ENCODE data around the gene IL3. TPM values are rescaled to one million over a fixed set of nuclear protein-coding genes. Genes with fewer than 3 reads are reported as not detected.

IL3 gene, protein sequence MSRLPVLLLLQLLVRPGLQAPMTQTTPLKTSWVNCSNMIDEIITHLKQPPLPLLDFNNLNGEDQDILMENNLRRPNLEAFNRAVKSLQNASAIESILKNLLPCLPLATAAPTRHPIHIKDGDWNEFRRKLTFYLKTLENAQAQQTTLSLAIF
- polyA plus RNA-seq (ENCODE audit: insufficient read length) = not detected

DNA sequence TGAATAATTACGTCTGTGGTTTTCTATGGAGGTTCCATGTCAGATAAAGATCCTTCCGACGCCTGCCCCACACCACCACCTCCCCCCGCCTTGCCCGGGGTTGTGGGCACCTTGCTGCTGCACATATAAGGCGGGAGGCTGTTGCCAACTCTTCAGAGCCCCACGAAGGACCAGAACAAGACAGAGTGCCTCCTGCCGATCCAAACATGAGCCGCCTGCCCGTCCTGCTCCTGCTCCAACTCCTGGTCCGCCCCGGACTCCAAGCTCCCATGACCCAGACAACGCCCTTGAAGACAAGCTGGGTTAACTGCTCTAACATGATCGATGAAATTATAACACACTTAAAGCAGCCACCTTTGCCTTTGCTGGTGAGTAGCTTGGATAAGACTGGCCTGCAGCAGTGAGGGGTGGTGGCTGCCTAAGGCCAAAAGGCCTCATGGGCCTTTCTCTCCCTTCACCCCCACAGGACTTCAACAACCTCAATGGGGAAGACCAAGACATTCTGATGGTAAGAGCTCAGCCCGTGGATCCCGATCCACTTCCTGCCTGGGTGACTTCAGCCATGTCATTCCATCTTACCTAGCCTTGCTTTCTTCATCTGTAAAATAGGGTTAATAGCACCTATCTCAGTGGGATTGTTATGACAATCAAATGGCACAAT is at the start of gene IL3:
IL3 (plus strand) TSS at position 155 of the 661 bp plus-strand sequence; CDS start at position 207, 52 bp downstream.
- DNase-seq = no peak

DNA sequence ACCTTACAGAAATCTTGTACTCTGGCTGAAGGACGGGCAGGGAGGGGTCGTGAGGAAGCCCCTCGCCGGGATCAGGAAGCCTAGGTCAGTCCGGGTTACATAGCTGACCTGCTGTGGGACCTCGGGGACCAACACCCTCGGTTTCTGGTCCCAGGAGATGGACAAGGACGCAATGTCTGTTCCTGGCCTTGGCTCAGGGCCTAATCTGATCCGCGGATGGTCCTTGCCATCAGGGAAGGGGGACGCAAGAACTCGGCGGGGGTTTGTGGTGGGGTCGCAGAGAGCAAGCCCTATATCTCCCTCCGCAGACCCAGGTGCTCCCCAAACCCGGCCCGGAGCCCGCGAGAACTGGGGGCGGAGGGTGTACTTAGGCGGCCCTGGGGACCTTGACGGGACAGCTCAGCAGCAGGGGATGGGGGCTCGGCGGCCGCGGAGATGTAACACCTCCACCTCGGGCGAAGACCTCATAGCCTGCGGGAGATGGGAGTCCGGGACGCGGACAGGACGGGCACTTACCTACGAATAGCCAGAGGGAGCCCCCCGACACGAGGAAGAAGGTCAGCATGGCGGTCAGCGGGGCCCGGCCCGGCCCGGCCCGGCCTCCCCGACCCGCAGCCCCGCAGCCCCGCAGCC is 49.4 kb upstream of the IL3 start:
- DNase-seq = no peak

DNA sequence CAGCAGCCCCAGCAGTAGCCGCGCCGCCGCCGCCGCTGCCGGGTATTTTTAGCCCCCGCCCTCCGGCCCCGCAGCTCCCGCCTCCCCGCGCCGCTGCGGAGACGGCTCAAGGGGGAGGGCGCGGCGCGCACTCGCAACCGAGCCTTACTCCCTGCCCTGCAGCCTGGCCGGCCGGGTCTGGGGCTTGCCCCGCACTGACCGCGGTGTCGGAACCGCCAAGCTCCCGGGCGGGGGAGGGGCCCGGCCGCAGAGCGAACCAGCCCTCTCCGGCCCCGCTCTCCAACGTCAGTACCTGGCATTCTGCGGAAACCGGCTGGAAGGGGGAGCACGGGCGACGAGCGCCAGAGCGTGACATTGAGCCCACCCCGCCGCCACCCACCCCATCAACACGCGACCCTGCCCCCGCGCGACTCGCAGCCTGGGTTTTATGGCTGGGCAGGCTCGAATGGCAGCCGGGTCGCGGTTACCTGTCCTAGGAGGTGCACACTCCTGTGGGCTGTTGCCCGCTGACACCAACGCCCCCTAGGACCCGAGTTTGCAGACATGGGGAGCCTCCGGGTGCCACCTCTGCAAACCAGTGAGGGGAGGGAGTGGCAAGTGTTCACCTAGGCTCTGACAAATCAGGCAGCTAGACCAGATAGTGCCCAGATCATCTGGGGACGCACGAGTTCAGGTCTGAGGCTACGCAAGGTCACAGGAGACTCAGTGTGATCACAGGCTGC is 48.7 kb upstream of the IL3 start, which contains the start of gene ACSL6:
ACSL6 (minus strand) TSS at position 37 of the 722 bp plus-strand sequence. CDS start 105 bp downstream, outside the sequence.
- DNase-seq = no peak

DNA sequence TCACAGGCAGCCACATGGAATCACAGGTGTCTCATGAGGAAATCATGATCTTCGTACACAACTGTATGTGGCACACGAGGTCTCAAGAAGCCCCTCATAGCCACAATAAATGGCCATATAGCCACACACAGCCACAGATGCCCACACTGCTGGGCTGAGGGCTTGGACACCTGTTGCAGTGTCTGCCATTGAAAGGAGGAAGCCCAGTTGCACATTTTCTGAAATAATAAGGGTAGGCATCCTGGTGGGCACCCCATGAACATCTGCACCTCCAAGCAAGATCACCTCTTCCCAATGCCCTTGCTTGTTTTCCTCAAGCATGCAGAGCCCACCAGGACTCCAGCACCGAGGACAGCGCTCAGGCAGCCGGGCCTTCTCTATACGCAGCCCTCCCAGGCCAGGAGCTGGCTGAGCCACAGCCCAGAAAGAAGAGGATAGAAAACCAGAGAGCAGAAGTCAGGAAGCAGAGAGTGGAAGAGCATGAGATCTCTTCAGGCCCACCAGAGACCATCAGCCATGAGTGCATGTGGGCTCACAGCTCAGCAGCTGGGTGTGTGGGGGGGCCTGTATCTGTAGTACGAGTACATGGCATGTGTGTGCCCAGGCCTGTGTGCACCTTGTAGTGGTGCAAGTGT is 48.0 kb upstream of the IL3 start:
- DNase-seq = peak; percentile 78

DNA sequence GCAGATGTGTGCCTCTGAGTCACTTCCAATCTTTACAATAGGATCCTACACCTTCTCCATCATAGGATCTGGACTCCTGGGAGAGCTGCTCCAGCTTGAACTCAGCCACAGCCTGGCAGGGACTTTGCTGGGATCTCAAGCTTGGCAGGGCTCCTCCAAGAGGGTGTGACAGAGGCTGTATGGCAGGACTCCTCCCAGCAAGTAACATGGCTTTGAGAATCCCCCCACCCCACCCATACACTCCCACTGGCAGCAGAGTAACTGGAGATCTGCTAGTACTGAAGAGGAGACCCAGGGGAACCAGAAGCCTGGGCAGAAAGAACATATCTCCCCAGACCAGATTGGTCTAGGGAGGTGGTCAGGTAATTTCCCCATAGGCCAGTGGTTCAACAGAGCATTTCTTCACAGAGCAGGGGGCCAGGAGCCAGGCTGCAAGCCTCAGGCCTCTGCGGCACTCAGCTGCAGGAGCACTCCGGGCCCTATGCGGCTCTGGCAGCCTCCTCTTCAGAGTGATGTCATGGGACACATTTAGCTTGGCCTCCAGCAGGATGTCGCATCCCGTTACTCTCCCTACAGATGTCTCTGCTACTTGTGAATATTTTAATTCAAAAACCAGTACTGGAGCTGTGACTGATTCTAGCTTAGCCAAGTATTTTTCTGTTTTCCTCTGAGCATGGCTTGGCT is 47.3 kb upstream of the IL3 start:
- no peak for DNase-seq

DNA sequence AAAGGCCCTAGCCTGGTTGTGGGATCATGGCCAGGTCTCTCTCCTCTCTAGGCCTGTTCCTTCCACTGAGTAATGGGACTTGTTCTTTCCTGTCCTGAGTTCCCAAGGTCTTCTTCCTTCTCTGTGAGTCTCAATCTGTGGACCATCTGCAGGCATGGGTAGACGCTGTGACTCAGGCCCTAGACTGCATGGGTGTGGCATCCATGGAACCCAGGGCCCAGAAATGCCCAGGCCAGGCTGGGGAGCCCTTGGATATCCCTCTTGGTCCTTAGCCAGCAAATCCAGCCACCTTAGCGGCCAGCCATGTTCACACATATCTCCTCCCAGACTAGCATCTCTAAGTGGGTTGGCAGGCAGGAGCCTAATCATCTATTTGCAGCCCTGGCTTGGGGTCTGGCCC is 46.7 kb upstream of the IL3 start:
- DNase-seq = no peak

DNA sequence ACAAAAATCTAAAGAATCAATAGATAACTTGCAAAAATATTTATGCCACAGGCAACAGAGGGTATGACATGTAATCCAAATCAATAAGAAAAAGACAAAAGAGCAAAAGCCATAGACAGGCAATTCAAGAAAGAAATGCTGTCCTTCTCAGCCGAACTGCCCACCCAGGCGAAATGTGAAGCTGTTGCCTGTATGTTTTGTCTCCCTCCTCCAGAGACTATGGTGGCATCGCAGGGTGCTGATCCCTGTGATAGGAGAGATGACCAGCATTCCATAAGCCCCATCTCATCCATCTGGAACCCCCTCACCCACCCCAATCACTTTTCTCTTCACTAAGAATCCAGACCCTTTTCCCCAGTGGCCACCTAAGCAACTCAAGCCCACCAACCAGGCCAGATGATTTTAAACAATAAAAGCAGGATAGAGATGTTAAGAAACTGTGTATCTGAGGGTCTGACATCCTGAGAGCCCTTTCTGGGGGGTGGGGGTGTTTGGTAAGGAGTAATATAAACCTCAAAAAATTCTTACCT is 43.7 kb upstream of the IL3 start:
- DNase-seq = no peak

DNA sequence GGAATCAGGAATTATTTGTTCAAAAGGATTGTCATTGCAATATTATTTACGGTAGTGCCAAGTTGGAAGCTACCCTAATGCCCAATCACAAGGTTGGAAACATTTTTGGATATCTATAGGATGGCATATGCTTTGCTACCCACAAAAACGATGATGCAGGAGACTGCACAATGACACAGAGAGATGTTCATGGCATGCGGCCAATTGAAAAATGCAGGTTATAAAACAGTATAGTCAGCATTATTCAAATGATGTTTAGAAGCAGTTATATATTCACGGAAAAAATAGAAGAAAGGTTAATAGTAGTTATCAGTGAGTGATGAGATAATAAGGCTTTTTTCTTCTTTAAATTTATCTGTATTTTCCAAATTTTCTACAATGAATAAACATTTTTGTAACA is 43.1 kb upstream of the IL3 start:
- DNase-seq = no peak

DNA sequence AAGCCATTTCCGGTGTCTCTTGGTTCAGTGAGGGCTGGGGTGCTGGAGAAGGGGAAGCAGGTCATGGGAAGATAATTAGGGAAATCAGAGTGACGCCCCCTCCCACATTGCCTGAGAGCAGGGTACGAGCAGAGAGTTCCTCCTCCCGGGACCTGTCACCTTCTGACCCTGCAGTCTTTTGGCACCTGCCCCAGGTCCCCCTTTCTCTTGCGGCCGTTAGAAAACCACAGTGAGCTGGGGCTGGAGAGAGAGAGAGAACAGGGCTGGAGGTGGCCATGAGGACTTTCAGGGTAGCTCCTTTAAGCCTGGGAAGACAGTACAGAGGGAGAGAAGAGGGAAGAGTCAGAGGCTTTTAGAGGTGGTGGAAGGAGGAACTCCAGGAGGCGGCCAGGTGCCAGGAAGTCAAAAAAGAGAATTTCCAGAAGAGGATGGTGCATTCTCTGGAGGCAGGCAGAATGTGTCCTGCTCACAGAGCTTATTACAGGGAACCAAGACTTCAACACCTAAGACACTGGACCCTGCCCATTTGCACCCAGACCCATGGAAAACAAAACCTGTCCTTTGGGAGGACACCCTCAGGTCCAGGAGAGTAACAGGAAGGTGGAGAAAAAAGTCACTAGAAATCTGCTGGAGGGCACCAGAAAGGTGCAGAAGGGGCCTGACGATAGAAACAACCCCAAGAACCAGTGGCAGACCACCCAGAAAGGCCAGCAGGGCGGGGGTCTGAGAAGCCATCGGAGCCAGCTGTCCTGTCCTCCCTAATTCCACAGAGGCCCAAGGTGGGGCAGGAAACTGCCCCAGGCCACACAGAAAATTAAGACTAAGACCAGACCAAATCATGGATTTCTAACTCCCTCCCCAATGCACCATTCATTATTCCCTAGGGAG is 42.5 kb upstream of the IL3 start:
- no peak for DNase-seq

DNA sequence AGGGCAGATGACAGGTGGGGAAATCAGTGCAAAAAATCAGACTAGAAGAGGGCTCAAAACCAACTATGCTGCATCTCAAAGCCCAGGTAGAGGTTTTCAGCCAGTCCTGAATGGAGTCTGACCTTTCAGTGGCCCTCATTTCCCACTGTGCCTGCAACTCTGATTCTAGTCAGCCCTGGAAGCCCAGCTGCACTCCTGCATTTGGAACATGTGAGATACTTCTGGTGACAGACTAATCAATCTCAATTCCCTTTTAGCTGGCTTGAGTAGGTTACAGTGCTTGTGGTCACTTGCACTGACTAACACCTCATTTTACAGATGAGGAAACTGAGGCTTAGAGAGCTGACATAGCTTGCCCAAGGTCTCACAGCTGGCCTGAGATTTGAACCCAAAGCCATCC is 41.1 kb upstream of the IL3 start:
- DNase-seq = no peak

DNA sequence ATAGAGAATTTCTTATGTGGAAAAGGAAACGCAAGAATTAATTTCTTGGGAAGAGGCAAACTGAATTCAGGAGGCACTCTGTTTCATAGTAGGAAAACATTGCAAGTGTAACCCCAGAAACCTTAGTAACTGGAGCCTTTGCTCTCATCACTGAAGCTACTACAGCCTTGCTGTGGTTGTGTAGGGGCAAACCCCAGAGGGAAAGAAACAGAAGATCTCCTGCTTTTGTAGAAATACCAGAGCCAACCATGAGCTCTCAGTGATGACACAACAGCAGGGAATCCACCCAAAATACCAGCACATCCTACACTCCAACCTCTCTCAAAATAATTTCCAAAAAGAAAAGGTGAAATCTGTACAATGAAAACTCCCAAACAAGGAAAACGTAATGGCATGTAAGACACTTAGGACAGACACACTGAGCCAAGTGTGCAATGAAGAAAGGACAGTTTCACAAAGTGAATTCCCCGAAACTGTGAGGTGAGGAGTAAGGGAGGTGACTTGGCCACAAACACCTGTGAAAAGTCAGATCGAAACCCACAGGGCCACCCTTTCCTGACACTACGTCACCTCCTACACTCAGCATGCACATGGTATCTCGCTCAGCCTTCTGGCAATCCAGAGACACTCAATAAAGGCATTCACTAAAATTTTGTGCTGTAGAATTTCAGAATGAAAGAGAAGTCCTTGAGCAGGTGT is 40.4 kb upstream of the IL3 start:
- no peak for DNase-seq

DNA sequence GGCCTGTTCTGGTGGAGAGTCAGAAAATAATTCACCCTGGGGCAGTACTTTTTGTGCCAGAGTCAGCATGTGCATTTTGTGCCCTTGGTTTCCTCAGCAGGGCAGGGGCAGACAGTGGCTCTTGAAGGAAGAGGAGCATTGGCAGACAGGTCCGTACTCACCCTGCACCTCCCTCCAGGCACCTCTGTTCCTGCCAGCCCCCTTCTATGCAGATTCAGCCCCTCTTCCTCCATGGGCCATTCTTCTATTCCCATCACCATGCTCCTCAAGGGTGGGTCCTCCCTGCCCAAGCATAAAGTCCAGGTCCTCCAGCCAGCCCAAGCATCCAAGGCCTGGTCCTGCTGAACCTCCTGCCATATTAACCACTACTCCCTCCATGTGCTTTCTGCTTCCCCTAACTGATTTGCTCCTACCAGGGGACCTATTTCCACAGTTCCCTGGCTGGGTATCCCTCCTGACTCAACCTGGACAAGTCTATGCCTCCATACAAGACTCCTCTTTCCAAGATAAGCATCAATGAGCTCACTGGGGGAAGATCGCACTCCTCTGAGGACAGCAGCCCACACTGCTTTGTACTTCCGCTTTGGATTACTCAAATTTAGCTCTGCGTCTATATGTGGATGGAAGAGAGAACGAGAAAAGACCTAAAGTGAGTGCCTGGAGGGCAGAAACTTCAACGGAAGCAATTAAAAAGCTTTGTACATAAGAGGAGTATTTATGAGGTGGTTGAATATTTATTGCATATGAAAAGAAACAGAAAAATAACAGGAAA is 39.7 kb upstream of the IL3 start:
- no peak for DNase-seq

DNA sequence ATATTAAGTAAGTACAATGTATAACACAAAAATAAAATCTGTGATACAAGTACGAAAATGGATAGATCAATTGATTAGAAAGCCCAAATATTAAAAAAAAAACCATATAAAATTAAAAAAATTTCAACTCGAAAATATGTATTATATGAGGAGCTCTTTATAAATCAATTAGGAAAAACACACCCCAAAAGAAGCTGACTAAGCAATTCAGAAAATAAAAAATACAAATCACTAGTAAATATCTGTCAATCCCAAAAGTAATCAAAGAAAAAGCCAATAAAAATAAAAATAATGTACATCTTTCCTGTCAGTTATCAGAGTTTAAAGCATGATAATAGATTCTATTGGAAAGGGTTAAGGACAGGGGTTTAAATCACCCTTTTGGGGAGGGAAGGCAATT is 38.8 kb upstream of the IL3 start:
- DNase-seq = no peak

DNA sequence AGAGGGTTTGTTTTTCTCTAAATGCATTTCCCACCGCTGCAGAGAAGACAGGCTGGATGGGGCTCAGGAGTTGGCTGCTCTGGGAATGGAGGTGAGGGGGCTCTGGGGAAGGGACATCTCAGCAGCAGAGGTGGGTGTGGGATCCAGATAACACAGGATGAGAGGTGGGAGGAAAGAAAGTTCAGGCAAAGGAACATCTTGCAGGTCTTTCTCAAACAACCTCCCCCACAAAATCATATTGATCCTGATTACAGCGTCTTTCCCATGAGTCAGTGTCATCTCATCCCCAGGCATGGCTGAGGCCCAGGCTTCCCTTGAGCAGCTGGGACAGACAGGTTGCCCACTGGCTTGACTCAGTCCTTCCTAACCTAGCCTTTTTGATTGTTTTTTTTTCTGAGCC is 37.7 kb upstream of the IL3 start:
- no peak for DNase-seq

DNA sequence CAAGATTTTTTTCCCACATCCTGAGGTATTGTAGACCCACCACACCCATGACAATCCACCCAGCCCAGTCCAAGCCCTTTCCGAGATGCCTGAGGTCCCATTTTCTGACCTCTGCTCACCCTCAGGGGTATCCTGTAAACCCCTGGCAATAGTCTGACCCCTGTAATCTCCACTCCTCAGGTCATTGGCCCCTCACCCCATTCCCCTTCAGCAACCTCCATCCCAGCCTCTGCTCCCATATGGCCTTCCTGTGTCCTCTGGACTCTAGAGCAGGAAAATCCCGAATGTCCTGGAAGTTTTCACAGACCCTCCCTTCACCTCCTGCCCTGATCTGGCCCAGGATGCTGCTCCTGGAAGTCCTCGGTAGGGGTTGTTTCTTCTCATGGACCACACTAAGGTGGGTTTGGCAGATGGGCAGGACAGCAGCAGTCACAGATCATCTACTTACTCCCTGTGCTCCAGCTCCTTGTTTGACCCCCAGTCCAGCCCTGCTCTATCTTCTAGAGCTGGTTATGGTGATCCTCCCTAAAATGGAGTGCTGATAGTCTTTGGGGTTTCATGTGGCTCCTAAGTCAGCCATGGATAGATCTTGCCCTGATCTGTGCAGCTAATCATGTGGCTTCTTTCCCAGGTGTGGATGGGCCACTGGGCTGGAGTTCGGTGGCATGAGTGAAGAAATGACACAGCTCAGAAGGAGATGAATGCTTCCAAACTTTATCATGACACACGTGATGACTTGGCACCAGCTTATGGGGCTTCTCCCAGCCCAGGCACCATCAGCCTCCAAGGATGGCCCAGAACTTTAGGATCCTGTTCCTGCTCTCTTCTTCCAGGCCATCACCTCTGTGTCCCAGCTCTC is 37.0 kb upstream of the IL3 start:
- no peak for DNase-seq

DNA sequence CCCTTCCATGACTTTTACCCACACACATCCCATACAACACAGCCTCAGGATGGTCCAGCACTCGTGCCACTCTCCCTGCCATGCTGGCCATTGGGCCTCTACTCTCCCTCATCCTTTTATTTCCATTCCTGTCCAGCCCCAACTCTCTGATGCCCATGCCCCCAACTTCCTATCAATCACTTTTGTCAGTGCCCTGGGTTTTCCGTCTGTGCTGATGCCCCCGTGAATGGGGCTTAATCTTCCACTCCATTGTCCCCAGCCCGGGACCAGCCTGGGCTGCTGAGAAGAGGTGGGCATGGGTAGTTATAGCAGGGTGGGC is 36.4 kb upstream of the IL3 start:
- DNase-seq = no peak

DNA sequence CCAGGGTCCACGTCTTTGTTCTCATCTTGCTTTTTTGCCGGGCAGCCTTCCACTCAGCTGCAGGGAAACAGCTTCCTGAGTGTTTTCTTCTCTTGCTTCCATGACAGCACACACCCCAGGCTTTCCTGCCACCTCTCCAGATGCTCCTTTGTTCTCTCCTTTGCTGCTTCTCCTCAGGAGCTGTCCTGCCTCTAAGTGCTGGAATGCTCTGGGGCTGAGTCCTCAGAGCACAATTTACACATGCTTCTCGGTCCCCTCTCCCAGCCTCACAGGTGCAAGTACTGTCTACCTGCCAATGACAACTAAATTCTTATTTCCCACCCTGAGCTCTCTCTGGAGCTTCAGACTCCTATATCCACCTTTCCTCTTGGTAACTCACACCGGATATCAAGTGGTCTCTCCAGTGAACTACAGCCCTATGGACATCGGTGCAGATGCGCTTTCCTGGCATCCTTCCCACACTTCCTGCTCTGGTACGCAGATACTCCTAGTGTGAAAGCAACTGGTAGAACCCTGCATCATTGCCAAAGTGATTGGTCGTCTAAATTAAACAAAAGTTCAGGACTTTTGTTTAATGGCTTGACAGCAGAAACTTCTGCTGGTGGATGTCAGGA is 35.6 kb upstream of the IL3 start:
- DNase-seq = no peak

DNA sequence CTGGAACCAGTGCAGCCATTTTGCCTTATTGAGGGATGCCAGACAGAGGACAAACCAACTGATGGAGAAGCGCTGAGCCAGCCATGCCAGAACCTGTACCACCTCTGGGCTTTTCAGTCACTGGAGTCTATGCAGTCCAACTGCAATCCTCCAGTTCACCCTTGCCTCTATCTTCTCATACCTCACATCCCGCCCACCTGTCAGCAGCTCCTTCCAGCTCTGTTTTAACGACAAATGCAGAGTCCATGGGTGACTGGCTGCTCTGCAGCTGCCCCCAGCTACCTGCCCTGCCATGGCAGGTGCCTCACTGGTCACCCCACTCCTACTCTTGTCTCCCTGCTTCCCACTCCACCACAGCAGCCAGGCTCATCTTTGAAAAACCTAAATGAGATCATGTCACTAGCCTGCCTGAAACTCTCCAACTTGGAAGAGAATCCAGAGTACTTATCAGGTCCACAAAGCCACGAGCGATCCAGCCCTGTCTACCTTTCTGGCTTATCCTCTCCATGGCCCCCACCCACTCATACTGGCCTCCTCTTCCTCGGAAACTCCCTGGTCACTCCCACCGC is 35.0 kb upstream of the IL3 start:
- DNase-seq = no peak

All from hindlimb muscle (tissue), 1 donor.